ENCODE measurements around the gene LETM1.
A peak's percentile ranks its signal among the peaks of the same experiment; 100 is the strongest.

LETM1 gene

DNA sequence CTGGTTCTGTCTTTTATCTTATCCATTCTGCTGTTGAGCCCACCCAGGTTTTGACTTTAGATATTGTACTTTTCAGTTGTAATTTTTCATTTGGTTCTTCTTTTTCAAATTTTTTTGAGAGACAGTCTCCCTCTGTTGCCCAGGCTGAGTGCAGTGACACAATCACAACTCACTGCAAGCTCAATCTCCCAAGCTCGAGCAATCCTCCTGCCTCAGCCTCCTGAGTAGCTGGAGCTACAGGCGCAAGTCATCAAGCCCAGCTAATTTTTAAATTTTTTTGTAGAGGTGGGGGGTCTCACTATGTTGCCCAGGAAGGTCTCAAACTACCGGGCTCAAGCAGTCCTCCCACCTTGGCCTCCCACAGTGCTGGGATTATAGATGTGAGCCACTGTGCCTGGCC is 25.7 kb downstream of the LETM1 start:
- FAIRE-seq = no peak
- no peak for DNase-seq (ENCODE audit: low spot score)

GRCh38 chr4:1826531-1827350 is 29.2 kb downstream of the LETM1 start:
- FAIRE-seq (no peak), DNase-seq (ENCODE audit: low spot score) (no peak)

- DNase-seq (ENCODE audit: low spot score) (no peak), FAIRE-seq (no peak)
These were observed 30.6 kb downstream of the LETM1 start for GRCh38 chr4:1825326-1825725.

DNA sequence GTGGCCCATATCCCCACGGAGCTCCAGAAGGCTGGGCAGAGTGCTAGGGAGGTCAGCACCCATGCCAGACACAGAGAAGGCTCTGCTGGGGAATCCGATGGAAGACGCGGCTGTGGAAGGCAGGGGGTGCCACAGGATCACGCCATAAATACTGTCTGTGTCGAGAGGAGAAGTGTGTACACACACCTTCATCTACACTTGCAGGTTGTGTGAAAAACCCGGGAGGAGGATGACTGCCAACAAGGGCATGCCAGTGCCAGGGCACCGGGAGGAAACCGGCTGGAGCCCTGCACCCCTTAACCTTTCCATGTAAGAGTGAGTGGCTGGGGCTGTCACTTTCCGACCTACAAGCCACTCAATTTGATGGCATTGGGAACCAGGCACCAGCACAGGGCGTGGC is 31.2 kb downstream of the LETM1 start:
- DNase-seq (ENCODE audit: low spot score) (no peak), FAIRE-seq (no peak)

DNA sequence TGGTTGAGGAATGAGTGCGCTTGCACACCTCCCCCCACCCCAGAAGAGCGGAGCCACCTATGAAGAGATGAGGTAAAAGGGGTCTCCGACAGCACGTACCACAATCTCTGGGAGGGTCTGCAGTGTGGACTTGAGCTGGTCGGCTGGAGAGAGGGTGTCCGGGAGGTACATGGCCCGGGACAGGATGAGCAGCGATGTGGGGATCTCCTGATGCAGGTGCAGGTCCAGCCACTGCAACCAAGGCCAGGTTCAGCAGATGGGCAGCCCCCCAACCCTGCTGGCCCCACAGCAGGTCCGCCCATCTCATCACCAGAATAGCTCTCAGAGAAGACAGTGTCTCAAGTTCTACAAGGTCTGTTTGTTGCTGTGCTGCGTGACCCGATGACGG is 32.4 kb downstream of the LETM1 start:
- FAIRE-seq (no peak), DNase-seq (ENCODE audit: low spot score) (no peak)

DNA sequence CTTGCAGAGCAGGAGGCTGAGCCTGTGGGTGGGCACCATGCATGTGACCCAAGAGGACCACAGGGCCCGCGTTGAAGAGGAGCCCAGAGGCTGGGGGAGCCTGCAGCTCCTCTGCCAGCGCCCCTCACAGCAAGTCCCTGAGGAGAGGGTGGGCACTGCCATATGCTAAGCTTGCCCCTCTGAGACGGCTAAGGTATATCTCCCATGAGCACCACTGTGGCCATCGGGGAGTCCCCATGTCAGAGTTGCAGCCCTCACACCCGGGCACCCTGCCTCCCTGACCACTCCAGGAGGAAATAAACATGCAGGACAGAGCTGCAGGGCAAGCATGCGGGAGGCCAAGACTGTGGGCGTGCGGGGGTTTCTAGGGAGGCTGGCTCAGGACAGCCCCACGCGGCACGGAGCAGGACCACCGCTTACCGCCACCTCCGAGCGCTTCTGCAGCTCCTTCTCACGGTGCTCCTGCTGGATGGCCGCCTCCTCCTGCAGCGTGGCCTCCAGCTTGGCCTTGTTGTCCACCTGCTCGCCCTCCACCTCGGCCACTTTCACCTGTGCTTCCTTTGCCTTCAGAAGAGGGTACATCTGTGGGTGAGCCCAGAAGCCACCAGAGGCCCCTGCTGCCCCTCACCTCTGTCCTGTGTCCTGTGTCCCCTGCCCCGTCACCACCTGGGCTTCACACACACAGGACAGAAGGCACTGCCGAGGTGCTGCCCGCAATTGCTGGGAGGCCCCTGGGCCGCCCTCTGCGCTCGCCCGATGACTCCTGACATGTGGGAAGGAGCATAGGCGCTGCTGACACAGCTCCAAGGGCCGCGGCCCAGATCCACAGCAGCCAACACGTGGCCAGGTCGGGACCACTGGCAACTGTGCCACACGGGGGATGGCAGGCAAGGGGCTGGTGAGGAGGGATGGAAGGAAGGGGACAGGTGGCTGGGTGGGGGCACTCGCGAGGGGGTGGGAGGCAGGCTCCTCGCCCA is 33.1 kb downstream of the LETM1 start:
- DNase-seq (ENCODE audit: low spot score) = no peak
- FAIRE-seq = no peak

DNA sequence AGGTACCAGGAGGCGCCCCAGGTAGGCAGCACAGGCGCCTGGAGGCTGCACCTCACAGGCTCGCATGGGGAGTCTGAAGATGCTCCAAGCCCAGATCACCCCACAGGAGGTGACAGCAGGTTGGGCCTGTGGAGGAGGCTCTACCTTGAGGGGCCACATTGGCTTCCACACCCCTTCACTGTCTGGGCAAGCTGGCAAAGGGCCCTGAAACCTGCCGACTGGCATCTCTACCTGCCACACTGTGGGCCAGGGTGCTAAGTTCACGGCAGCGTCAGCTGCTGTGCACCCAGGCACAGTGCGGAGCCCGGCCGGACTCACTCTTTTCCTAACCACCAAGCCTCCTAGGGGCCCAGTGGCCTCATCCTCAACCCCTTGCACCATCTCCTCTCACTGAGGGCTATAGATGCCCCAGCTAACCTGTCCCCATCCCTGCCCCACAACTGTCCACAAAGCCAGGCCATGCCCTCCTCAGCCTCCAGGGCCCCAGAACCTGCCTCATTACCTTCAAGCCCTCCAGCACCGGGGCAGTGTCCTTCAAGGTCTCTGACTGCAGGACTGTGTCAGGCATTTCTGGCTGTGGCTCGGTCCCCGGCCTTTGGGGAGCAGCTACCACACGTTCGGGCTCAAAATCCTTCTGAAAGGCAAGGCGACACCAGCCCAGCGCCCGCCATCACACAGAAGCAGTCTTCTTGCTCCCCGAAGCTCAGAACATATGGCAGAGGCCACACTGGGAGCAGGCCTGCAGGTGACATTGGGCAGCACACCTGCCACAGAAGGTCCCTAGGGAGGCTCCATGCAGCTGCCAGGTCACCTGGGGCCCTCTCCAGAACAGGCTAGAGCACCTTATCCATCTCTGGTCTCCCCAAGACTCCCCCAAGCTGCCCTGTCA is 34.0 kb downstream of the LETM1 start:
- no peak for FAIRE-seq
- DNase-seq (ENCODE audit: low spot score) = no peak

DNA sequence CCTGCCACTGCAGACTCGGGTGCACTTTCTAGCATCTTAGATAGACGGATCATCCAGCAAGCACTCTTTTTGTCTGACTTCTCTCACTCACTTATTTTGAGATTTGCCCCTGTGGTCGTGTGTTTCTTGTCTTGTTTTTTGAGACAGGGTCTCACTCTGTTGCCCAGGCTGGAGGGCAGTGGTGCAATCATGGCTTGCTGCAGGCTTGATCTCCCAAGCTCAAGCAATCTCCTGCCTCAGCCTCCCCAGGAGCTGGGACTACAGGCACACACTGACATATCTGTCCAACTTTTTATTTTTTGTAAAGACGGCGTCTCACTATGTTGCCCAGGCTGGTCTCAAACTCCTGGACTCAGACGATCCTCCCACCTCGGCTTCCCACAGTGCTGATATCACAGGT is 36.1 kb downstream of the LETM1 start:
- no peak for FAIRE-seq

DNA sequence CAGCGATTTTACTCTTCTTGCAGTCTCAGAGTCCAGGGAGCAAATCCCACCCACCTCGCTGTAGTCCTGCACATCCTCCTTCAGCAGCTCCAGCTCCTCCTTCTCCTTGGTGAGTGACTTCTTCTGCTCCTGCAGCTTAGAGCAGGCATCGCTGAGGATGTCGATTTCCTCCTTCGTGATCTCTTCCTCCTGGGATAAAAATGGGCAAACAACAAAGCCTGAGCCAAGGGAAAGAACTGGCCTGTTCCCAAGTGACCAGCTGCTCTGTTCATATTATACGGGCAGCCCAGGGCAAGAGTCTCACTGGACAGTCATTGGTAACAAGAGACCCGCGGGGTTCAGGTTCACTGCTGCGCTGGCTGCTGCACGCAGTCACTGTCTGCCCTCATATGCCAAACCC is 36.7 kb downstream of the LETM1 start:
- DNase-seq (ENCODE audit: low spot score) = no peak
- FAIRE-seq = no peak

More for the DNA sequence above, 36.1 kb downstream of the LETM1 start:
- DNase-seq (ENCODE audit: low spot score) = no peak

DNA sequence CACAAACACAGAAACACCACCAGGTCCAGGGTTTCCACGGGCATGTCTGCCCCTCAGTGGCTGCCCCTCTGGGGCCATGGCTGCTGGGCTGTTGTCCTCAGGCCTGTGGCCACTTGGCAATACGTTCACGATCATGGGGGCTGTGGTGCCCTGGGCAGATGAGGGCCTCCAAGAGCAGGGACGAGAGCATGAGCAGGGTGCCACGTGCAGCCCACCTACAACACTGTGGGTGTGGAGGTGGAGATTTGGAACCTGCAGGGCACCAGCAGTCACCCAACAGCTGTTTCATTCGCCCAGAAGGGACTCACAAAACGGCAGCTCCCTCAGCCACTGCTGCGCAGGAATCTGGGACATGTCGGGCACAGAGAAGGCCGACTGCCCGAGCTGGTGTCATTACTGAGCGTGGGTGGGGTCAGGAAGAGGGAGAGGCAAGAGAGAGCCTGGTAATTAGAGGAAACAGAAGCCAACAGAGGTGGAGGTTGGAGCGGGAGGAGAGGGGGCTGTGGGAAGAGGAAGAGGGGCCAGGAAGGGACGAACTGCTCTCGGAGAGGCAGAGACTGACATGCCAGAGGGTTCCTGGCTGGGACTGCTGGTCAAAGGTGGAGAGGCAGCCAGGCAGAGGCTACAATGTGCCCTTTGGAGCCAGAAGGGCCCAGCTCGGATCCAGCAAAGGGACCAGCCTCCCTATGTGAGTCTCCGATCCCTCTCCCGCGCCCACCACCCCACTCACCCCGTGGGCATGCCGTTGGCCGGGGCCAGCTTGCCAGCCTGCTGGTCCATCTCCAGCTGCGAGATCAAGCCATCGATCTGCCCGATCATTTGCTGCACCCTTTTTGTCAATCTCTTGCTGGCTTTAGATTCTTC is 39.7 kb downstream of the LETM1 start:
- DNase-seq (ENCODE audit: low spot score) (no peak), FAIRE-seq (no peak)

DNA sequence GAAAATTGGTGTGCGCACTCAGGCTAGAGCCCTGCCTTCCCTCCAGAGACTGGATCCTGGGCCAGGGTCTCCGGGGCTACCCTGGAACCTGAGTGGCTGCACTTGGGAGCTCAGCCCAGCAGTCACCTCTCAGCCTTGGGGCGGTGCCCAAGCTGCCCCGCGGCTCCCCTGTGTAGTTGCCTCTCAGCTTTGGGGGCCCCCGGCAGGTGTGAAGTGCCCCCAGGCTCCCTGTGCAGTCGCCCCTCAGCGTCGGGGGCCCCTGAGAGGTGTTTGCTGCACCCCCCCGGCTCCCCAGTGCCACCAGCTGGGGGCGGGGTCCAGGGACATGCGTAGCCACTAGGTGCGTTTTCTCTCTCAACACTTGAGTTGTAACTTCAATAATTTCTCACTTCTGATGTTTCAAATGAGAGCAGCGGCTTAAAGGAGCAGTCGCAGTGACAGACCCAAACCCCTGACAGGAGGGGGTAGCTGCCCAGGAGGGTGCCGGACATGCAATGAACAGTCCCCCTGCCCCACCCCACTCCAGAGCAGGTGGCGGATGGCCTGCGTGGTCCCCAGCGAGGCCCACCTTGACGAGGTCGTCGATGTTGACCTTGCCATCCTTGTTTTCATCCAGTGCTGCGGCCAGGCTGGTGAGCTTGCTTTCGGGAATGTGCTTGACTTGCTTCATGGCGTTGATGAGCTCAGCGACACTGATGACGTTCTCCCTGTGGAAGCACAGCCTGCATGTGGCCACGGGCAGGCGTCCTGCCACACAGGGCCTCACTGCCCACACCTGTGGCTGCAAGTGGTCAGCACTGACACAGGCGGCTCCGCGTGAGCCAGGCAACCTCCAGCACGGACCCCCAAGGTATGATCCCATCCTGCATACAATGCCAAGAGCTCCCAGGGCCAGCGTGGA is 40.6 kb downstream of the LETM1 start:
- FAIRE-seq = no peak
- DNase-seq (ENCODE audit: low spot score) = no peak

GRCh38 chr4:1814453-1814852 is 41.5 kb downstream of the LETM1 start:
- FAIRE-seq (no peak), DNase-seq (ENCODE audit: low spot score) (no peak)

DNA sequence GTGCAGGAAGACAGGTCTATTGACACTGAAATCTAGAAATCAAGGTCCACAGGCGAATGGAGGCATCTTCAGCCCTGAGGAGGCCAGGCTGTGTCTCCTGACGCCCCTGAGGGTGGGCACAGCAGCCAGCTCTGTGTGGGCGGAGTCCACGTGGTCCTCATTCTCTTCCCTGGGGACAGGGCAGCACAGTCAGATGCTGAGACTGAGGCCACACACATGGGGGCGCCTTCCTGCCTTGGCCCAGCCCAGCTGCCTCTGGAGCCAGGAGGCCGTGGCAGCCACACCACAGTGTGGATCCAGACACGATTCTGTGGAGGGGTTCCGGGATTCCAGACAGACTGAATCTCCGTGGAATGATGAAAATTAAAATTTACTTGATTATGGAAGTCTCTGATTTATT is 42.0 kb downstream of the LETM1 start:
- FAIRE-seq = no peak

GRCh38 chr4:1813231-1813630 is 42.7 kb downstream of the LETM1 start:
- no peak for FAIRE-seq

More for the DNA sequence above, 42.0 kb downstream of the LETM1 start:
- no peak for DNase-seq (ENCODE audit: low spot score)

GRCh38 chr4:1812720-1813119 is 43.2 kb downstream of the LETM1 start:
- DNase-seq (ENCODE audit: low spot score) (no peak), FAIRE-seq (no peak)

More at GRCh38 chr4:1813231-1813630, 42.7 kb downstream of the LETM1 start:
- DNase-seq (ENCODE audit: low spot score) = no peak

DNA sequence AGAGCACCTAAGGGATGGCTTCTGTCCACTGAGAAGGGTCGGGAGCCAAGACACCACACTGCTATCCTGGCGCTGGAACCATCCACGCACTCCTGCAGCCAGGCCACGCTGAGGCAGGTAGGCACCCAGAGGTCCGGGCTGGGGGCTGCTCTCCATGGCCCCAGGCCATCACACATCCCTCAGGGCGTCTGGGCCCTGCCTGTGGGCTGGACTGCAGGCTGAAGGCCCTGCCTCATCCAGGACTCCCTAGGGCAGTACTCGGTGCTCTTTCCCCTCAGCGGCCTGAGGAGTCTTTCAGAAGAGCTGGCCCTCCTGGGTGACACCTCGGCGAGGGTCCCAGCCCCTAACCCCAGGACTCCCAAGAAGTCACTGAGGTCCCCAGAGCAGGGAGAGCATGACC is 45.2 kb downstream of the LETM1 start:
- no peak for FAIRE-seq
- no peak for DNase-seq (ENCODE audit: low spot score)

DNA sequence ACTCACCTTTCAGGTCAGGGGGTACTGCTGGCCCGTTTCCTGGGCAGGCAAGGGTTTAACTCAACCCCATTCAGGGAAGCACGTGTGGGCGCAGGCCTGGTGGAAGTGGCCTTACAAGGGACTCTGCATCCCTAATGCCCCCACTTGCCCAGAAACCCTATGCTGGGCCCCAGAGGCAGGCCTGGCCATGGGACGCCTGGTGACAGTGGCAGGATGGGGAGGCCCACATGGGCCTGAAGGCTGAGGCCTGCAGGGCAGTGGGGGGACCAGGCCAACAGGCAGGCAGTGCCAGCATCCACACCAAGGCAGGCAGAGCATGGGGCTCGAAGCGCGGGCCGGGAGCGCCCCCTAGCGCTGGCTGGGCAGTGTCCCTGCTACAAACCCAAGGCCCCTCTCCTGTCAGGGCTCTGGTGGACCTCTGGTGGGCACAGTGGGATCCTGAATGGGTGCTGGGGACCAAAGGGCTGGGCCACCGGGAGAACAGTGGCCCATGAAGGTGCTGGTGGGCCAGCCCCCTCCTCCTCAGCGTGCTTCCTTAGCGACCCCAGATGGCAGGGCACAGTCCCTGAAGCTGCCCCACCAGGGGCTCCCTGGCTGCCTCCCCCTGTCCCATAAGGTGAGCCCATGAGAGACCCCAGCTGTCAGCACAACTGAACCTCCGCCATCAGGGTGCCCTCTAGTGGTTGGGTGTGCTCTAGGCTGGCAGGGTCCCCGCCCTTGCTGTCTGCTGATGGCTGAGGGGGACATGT is 46.0 kb downstream of the LETM1 start:
- DNase-seq (ENCODE audit: low spot score) (peak; percentile 72), FAIRE-seq (no peak)

All from urothelium cell line (cell line).